Astrocyte of the spinal cord (primary cell): Measurements from ENCODE around the gene SOHLH1.

Source experiments
- DNase-seq: peaks from one replicate; pipeline ENCODE4 v3.0.0; 2011; ENCODE audit warnings: low read depth, low spot score
- H3K4me3 ChIP-seq: 2 replicates; pipeline ENCODE4 v1.5.1; 2011; ENCODE audit warnings: low read depth, mild to moderate bottlenecking, low read length, moderate library complexity
- in situ Hi-C: cut with HindIII; loops from 2 replicates; pipeline ENCODE4 v1.10.0; 2017; ENCODE audit warnings: low sequenced_read_pairs
- TF ChIP-seq, protein P1 (sequence below): IDR thresholded peaks from 2 replicates; pipeline ENCODE4 v1.5.1; 2012; ENCODE audit warnings: low read depth, mild to moderate bottlenecking, low read length, inconsistent platforms

SOHLH1 gene

GRCh38 chr9:135705376-135705775, 6.1 kb upstream of the SOHLH1 start:
- DNase-seq: no peak
- no peak overlapping the region for H3K4me3 ChIP-seq
- in situ Hi-C loops: no loop called here
- TF ChIP-seq, protein P1, sequence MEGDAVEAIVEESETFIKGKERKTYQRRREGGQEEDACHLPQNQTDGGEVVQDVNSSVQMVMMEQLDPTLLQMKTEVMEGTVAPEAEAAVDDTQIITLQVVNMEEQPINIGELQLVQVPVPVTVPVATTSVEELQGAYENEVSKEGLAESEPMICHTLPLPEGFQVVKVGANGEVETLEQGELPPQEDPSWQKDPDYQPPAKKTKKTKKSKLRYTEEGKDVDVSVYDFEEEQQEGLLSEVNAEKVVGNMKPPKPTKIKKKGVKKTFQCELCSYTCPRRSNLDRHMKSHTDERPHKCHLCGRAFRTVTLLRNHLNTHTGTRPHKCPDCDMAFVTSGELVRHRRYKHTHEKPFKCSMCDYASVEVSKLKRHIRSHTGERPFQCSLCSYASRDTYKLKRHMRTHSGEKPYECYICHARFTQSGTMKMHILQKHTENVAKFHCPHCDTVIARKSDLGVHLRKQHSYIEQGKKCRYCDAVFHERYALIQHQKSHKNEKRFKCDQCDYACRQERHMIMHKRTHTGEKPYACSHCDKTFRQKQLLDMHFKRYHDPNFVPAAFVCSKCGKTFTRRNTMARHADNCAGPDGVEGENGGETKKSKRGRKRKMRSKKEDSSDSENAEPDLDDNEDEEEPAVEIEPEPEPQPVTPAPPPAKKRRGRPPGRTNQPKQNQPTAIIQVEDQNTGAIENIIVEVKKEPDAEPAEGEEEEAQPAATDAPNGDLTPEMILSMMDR: no peak

DNA sequence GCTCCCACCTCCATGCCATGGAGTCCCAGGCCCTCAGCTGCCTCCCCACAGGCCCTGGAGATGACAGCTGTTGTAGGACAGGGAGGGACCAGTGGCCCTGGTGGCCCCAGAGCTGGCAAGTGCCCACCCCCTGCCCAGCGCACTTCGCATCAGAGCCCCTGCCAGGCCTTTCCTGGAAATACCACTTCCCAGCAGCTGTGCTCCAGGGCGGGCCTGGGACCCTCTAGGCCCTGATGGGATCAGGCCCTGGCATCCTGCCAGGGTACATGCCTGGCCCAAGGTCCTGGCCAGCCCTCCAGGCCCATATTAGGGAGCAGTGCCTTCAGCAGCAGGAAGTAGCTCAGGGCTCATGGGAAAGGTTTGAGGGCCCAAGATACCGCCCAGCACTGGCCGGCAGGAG, 5.2 kb upstream of the SOHLH1 start:
- TF ChIP-seq, protein P1: no peak
- no peak overlapping the region for H3K4me3 ChIP-seq
- no peak for DNase-seq
- in situ Hi-C loops: no loop called here

- no peak for DNase-seq
- TF ChIP-seq, protein P1: no peak
- in situ Hi-C loops: no loop called here
- H3K4me3 ChIP-seq: no peak overlapping the region
These were observed 4.4 kb upstream of the SOHLH1 start for GRCh38 chr9:135703726-135704125.

- H3K4me3 ChIP-seq: no peak within 1 kb of the TSS
- in situ Hi-C loops: no loop called here
- peak; percentile 27 for DNase-seq
- TF ChIP-seq, protein P1: peak; percentile 75
These were observed 2.9 kb upstream of the SOHLH1 start, which contains the start of gene KCNT1 for GRCh38 chr9:135701959-135702721. KCNT1 (plus strand) TSS chr9:135702185; CDS start chr9:135702259, 74 bp downstream.

- DNase-seq: no peak
- in situ Hi-C loops: no loop called here
- H3K4me3 ChIP-seq: no peak overlapping the region
- TF ChIP-seq, protein P1: no peak
These were observed 2.0 kb upstream of the SOHLH1 start for GRCh38 chr9:135701067-135701958.

GRCh38 chr9:135700525-135700924, 1.2 kb upstream of the SOHLH1 start:
- in situ Hi-C loops: no loop called here
- TF ChIP-seq, protein P1: no peak
- no peak for DNase-seq
- no peak overlapping the region for H3K4me3 ChIP-seq
